NOMO-1 (cell line): Measurements from ENCODE around the gene SP1.
A peak's percentile ranks its signal among the peaks of the same experiment; 100 is the strongest.
"Not testable (repeated sequence)": the region's sequence is repeated elsewhere in the genome, so short reads cannot be mapped to it uniquely, and the experiment has no call there.

Experiments
- DNase-seq, 2 experiments: peaks; one replicate each; lab custom pipeline; 2025; ENCODE audit not compliant: unreplicated experiment in 2 of 2; lab: John Stamatoyannopoulos, UW

The SP1 gene

GRCh38 chr12:53358836-53359419 is 21.0 kb upstream of the SP1 start:
- no peak for DNase-seq

- DNase-seq: not testable (repeated sequence)
Measured at GRCh38 chr12:53361638-53362037, 18.3 kb upstream of the SP1 start.

- DNase-seq: peak; percentile 23 to 58
Measured at GRCh38 chr12:53365245-53365904, 14.6 kb upstream of the SP1 start.

GRCh38 chr12:53373554-53374133 is 6.3 kb upstream of the SP1 start:
- not testable (repeated sequence) for DNase-seq

- DNase-seq: not testable (repeated sequence)
Measured at GRCh38 chr12:53374277-53374676, 5.7 kb upstream of the SP1 start.

- DNase-seq: no peak
Measured at GRCh38 chr12:53376747-53377146, 3.2 kb upstream of the SP1 start.

- DNase-seq: no peak
Measured at GRCh38 chr12:53378222-53378621, 1.8 kb upstream of the SP1 start.

GRCh38 chr12:53378724-53379388 is 1.1 kb upstream of the SP1 start:
- peak; percentile 24 to 45 for DNase-seq

- peak; percentile 100 for DNase-seq
Measured at GRCh38 chr12:53379389-53380103, 430 bp upstream of the SP1 start.

- DNase-seq: peak; percentile 50 to 67
Measured at GRCh38 chr12:53380794-53381730, 1.1 kb downstream of the SP1 start.

- peak; percentile 32 to 67 for DNase-seq
Measured at GRCh38 chr12:53381731-53382630, 2.0 kb downstream of the SP1 start.

GRCh38 chr12:53383258-53383657 is 3.3 kb downstream of the SP1 start:
- DNase-seq: no peak

- not testable (repeated sequence) for DNase-seq
Measured at GRCh38 chr12:53386381-53386780, 6.4 kb downstream of the SP1 start.

- no peak for DNase-seq
Measured at GRCh38 chr12:53388932-53389331, 9.0 kb downstream of the SP1 start.

GRCh38 chr12:53389702-53390101 is 9.7 kb downstream of the SP1 start:
- DNase-seq: no peak

- DNase-seq: no peak
Measured at GRCh38 chr12:53391724-53392123, 11.7 kb downstream of the SP1 start.

GRCh38 chr12:53399896-53400295 is 19.9 kb downstream of the SP1 start:
- DNase-seq: no peak

- DNase-seq: not testable (repeated sequence)
Measured at GRCh38 chr12:53402351-53402750, 22.4 kb downstream of the SP1 start.

GRCh38 chr12:53402871-53403270 is 22.9 kb downstream of the SP1 start:
- no peak for DNase-seq
